Neural crest cell (in vitro differentiated cells): ENCODE data around the gene NEUROD6. TPM values are rescaled to one million over a fixed set of nuclear protein-coding genes. Genes with fewer than 3 reads are reported as not detected.

Experiments used
- DNase-seq: peaks from one replicate; pipeline ENCODE4 v3.0.0; 2021; ENCODE audit warnings: low read depth, mixed read lengths, low spot score
- H3K27ac Mint-ChIP-seq: one replicate; pipeline ENCODE4 v1.8.0; 2021; ENCODE audit warnings: mild to moderate bottlenecking, mixed read lengths; ENCODE audit not compliant: unreplicated experiment
- H3K27me3 Mint-ChIP-seq: 2 replicates; pipeline ENCODE4 v1.8.0; 2021; ENCODE audit warnings: low read depth, mild to moderate bottlenecking, mixed read lengths
- H3K36me3 Mint-ChIP-seq: 2 replicates; pipeline ENCODE4 v1.8.0; 2021; ENCODE audit warnings: low read depth, mild to moderate bottlenecking, mixed read lengths
- H3K4me1 Mint-ChIP-seq: 2 replicates; pipeline ENCODE4 v1.8.0; 2021; ENCODE audit warnings: mixed read lengths
- H3K4me3 Mint-ChIP-seq: one replicate; pipeline ENCODE4 v1.8.0; 2021; ENCODE audit warnings: mild to moderate bottlenecking, mixed read lengths
- H3K9me3 Mint-ChIP-seq: 2 replicates; pipeline ENCODE4 v1.8.0; 2021; ENCODE audit warnings: mixed read lengths
- total RNA-seq: library from RNA; stranded (reverse); gene quantifications from 2 replicates; pipeline ENCODE4 v1.2.1, GENCODE V29; 2021
- TF ChIP-seq, protein P1 (sequence below): fragments of 200-600 bp; sonication (generic); conservative IDR thresholded peaks from 2 replicates; pipeline ENCODE4 v1.5.0; 2021; ENCODE audit warnings: antibody characterized with exemption, mild to moderate bottlenecking

NEUROD6 gene
- total RNA-seq, 1 donor from 2014 or later = not detected

DNA sequence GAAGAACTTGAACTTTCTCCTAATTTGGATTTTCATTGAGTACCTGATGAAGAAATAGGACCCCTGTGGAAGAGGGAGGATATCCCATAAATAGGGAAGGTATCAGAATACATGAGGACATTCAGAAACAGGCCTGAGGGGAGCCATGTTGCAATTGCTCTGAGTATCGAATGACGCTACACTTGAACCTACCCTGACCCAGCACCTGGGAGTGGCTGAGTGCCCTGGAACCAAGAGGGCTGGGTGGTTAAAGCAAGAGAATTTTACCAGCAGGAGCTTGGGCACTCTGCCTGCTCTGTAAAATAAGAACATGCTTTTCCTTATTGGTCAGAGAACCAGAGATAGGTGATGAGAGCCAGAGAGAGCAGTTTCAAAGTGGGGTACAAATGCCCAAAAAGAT is 7.2 kb downstream of the NEUROD6 start:
- Mint-ChIP-seq H3K27ac (no peak overlapping the region), H3K27me3 (peaks cover 63% of the 10 kb centered on the region), H3K9me3 (no peaks in the 10 kb centered on the region), H3K4me3 (no peak overlapping the region), H3K36me3 (no peaks in the 10 kb centered on the region), H3K4me1 (no peaks in the 10 kb centered on the region)
- TF ChIP-seq, protein P1, sequence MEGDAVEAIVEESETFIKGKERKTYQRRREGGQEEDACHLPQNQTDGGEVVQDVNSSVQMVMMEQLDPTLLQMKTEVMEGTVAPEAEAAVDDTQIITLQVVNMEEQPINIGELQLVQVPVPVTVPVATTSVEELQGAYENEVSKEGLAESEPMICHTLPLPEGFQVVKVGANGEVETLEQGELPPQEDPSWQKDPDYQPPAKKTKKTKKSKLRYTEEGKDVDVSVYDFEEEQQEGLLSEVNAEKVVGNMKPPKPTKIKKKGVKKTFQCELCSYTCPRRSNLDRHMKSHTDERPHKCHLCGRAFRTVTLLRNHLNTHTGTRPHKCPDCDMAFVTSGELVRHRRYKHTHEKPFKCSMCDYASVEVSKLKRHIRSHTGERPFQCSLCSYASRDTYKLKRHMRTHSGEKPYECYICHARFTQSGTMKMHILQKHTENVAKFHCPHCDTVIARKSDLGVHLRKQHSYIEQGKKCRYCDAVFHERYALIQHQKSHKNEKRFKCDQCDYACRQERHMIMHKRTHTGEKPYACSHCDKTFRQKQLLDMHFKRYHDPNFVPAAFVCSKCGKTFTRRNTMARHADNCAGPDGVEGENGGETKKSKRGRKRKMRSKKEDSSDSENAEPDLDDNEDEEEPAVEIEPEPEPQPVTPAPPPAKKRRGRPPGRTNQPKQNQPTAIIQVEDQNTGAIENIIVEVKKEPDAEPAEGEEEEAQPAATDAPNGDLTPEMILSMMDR = no peak
- no peak for DNase-seq

DNA sequence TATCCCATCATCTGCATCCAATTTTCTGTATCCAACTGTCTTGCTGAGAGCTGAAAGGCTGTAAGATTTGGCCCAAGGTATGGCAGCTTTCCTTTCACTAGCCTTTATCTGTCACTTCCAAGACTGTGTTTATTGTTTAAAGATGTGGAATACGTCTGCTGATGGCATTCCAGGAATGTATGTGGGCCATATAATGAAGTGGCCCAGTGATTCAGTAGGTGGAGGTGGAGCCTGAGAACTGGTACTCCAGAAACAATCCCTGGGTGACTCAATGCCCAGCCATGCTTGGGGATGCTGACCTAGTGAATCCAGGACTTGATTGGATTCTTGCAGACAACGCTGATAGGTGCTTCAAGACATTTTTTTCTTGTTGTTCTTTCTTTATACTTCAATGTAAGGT is 13.5 kb downstream of the NEUROD6 start:
- peaks cover 8% of the 10 kb centered on the region for H3K27me3 Mint-ChIP-seq
- H3K36me3 Mint-ChIP-seq = no peaks in the 10 kb centered on the region
- no peak overlapping the region for H3K4me3 Mint-ChIP-seq
- TF ChIP-seq, protein P1 = no peak
- H3K9me3 Mint-ChIP-seq = peaks cover 2% of the 10 kb centered on the region
- no peak for DNase-seq
- H3K4me1 Mint-ChIP-seq = no peaks in the 10 kb centered on the region
- H3K27ac Mint-ChIP-seq = no peak overlapping the region

DNA sequence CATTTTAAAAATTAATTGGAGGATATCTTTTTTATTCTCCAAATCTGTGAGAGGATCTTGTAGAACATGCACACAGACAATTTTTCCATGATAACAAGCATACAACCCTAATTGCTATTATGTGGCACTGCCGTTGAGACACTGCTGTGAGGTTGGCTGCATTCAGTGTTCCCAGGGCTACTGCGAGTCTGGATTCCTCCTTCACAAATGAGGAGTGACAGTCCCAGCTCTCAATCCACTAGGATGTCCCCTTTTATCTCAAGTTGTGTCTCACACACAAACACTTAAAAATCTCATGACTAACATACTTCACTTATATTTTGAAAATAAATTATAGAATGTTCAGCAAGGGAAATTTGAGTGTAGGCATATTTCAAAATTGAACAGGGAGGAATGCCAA is 14.1 kb downstream of the NEUROD6 start:
- TF ChIP-seq, protein P1 = no peak
- no peak for DNase-seq
- Mint-ChIP-seq H3K27me3 (peaks cover 3% of the 10 kb centered on the region), H3K4me3 (no peak overlapping the region), H3K9me3 (peaks cover 2% of the 10 kb centered on the region), H3K4me1 (no peaks in the 10 kb centered on the region), H3K27ac (no peak overlapping the region), H3K36me3 (no peaks in the 10 kb centered on the region)

DNA sequence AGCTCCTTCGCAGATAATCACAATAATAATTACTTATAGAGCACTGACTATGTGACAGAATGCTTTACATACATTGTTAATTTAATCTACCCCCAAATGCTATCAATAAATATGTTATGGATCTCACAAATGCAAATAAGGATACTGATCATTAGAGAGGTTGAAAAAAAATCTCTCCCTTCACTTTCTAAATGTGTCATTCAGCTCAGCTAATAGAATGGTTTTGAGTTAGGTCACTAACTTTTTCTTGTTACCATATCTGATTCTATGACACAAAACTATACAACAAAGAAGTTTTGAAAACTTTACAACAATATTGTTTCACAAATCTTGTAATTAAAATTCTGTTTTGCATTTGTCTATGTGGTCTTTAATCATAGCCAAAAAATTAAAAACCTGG is 17.4 kb downstream of the NEUROD6 start:
- DNase-seq = no peak
- H3K4me1 Mint-ChIP-seq = no peaks in the 10 kb centered on the region
- H3K4me3 Mint-ChIP-seq = no peak overlapping the region
- H3K9me3 Mint-ChIP-seq = peaks cover 2% of the 10 kb centered on the region
- no peaks in the 10 kb centered on the region for H3K36me3 Mint-ChIP-seq
- TF ChIP-seq, protein P1 = no peak
- no peaks in the 10 kb centered on the region for H3K27me3 Mint-ChIP-seq
- no peak overlapping the region for H3K27ac Mint-ChIP-seq

DNA sequence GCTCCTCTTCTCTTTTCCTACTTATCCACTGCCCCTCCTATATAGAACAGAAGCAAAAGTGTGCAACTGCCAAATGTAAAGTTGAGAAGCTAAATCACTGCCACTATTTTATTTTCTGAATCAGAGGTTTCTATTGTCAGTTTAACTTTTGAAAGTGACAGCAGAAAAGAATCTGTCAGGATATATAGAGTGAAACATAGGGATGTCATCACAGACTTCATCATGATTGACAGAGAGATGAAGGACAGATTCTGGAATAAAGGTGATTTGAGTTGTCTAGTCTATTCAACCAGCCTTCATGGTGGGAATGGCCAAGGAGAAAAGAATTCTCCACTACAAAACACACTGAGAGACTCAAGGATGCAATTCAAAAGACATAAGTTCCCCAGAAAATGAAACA is 19.9 kb downstream of the NEUROD6 start:
- Mint-ChIP-seq H3K4me1 (no peaks in the 10 kb centered on the region), H3K36me3 (no peaks in the 10 kb centered on the region), H3K9me3 (peaks cover 2% of the 10 kb centered on the region), H3K27ac (no peak overlapping the region), H3K4me3 (no peak overlapping the region), H3K27me3 (no peaks in the 10 kb centered on the region)
- no peak for DNase-seq
- TF ChIP-seq, protein P1 = no peak

DNA sequence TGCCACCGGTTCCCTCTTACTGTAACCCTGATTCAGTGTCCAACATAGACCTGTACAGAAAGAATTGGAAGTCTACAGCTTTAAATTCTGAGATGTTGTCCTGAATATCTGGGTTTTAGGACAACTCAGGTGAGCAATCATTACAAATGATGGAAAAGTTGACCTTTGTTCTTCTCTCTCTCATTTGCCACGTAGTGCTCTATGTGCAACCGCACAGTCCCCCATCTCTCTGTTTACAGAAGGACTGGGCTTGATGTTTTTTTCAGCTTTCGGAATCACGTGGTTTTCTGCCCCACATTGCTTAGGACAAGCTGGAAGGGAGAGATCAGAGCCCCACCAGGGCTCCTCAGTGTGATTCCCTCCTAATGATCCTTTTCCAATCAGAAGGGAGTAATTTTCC is 22.2 kb downstream of the NEUROD6 start:
- no peak overlapping the region for H3K27ac Mint-ChIP-seq
- H3K4me1 Mint-ChIP-seq = no peaks in the 10 kb centered on the region
- no peaks in the 10 kb centered on the region for H3K9me3 Mint-ChIP-seq
- no peak overlapping the region for H3K4me3 Mint-ChIP-seq
- DNase-seq = no peak
- H3K27me3 Mint-ChIP-seq = no peaks in the 10 kb centered on the region
- H3K36me3 Mint-ChIP-seq = no peaks in the 10 kb centered on the region
- TF ChIP-seq, protein P1 = no peak
